HEK293 (cell line): ENCODE measurements around the gene KCNMA1.

Source experiments
- CTCF ChIA-PET: fragments of 350-600 bp; formaldehyde crosslinking; extraction: SDS; loops from one replicate; lab custom pipeline; 2021; ENCODE audit warnings: antibody characterized with exemption; lab: Yijun Ruan, JAX
- POLR2A ChIA-PET: fragments of 300-600 bp; formaldehyde crosslinking; extraction: SDS; loops from one replicate; lab custom pipeline; 2020; ENCODE audit warnings: antibody characterized with exemption, inconsistent platforms; lab: Yijun Ruan, JAX
- H3K27ac ChIP-seq: fragments of 200-500 bp; sonication (Bioruptor generic); 2 replicates; pipeline ENCODE4 v1.5.1; 2014; ENCODE audit warnings: low read depth, low read length, control low read depth, inconsistent platforms; ENCODE audit errors: extremely low read depth
- H3K36me3 ChIP-seq, 2 experiments: fragments of 200-500 bp in 1 of 2; sonication (Bioruptor generic) in 1 of 2; 1 replicate in 1 of 2; 2 replicates in 1 of 2; pipeline ENCODE4 v1.5.1; 2014 to 2017; ENCODE audit warnings: inconsistent platforms in 2 of 2, low read length in 2 of 2; ENCODE audit not compliant: control insufficient read depth in 2 of 2, insufficient read depth in 1 of 2
- H3K4me1 ChIP-seq: fragments of 200-500 bp; sonication (Bioruptor generic); 2 replicates; pipeline ENCODE4 v1.5.1; 2014; ENCODE audit warnings: mild to moderate bottlenecking, low read length, inconsistent platforms; ENCODE audit not compliant: control insufficient read depth, insufficient read depth
- H3K4me3 ChIP-seq: 2 replicates; pipeline ENCODE4 v1.5.1; 2011; ENCODE audit warnings: low read depth, mild to moderate bottlenecking, control low read depth, low read length, moderate library complexity
- H3K9me3 ChIP-seq: fragments of 200-500 bp; sonication (Bioruptor generic); 2 replicates; pipeline ENCODE4 v1.5.1; 2014; ENCODE audit warnings: low read depth, low read length, inconsistent platforms; ENCODE audit not compliant: control insufficient read depth, insufficient read depth
- KLF10 ChIP-seq: fragments of 450-650 bp; IDR thresholded peaks from 2 replicates; pipeline ENCODE4 v1.5.1; 2018; ENCODE audit warnings: missing biosample characterization, mild to moderate bottlenecking, missing genetic modification characterization
- KLF17 ChIP-seq: fragments of 450-650 bp; formaldehyde crosslinking; IDR thresholded peaks from 2 replicates; pipeline ENCODE4 v1.5.1; 2016; ENCODE audit warnings: missing biosample characterization, missing genetic modification characterization
- PATZ1 ChIP-seq: fragments of 450-650 bp; formaldehyde crosslinking; IDR thresholded peaks from 2 replicates; pipeline ENCODE4 v1.5.1; 2016; ENCODE audit warnings: missing biosample characterization, missing genetic modification characterization
- SCRT2 ChIP-seq: fragments of 450-650 bp; formaldehyde crosslinking; IDR thresholded peaks from 2 replicates; pipeline ENCODE4 v1.5.1; 2016; ENCODE audit warnings: missing biosample characterization, missing genetic modification characterization
- SP7 ChIP-seq: fragments of 450-650 bp; formaldehyde crosslinking; IDR thresholded peaks from 2 replicates; pipeline ENCODE4 v1.5.1; 2016; ENCODE audit warnings: missing biosample characterization, missing genetic modification characterization
- WT1 ChIP-seq: fragments of 450-650 bp; formaldehyde crosslinking; IDR thresholded peaks from 2 replicates; pipeline ENCODE4 v1.5.1; 2016; ENCODE audit warnings: missing biosample characterization, missing genetic modification characterization
- ZBTB1 ChIP-seq: fragments of 450-650 bp; formaldehyde crosslinking; IDR thresholded peaks from 2 replicates; pipeline ENCODE4 v1.5.1; 2016; ENCODE audit warnings: missing biosample characterization, missing genetic modification characterization
- ZBTB8A ChIP-seq: fragments of 450-650 bp; formaldehyde crosslinking; IDR thresholded peaks from 2 replicates; pipeline ENCODE4 v1.5.1; 2016; ENCODE audit warnings: missing biosample characterization, missing genetic modification characterization
- ZNF302 ChIP-seq: fragments of 450-650 bp; formaldehyde crosslinking; IDR thresholded peaks from 2 replicates; pipeline ENCODE4 v1.5.1; 2016; ENCODE audit warnings: missing biosample characterization, missing genetic modification characterization, low read depth
- ZNF324 ChIP-seq: fragments of 450-650 bp; formaldehyde crosslinking; IDR thresholded peaks from 2 replicates; pipeline ENCODE4 v1.5.1; 2016; ENCODE audit warnings: missing biosample characterization, missing genetic modification characterization
- ZNF350 ChIP-seq: fragments of 450-650 bp; formaldehyde crosslinking; IDR thresholded peaks from 2 replicates; pipeline ENCODE4 v1.5.0; 2017; ENCODE audit warnings: missing biosample characterization, mild to moderate bottlenecking, missing genetic modification characterization
- ZNF354C ChIP-seq: fragments of 450-650 bp; formaldehyde crosslinking; IDR thresholded peaks from 2 replicates; pipeline ENCODE4 v1.5.1; 2016; ENCODE audit warnings: missing biosample characterization, missing genetic modification characterization, low read depth, borderline replicate concordance
- ZNF473 ChIP-seq: fragments of 450-650 bp; formaldehyde crosslinking; IDR thresholded peaks from 2 replicates; pipeline ENCODE4 v1.5.1; 2017; ENCODE audit warnings: missing biosample characterization, missing genetic modification characterization
- ZNF530 ChIP-seq: fragments of 450-650 bp; formaldehyde crosslinking; IDR thresholded peaks from 2 replicates; pipeline ENCODE4 v1.5.1; 2016; ENCODE audit warnings: low read depth, missing biosample characterization, missing genetic modification characterization
- ZNF558 ChIP-seq: fragments of 450-650 bp; formaldehyde crosslinking; IDR thresholded peaks from 2 replicates; pipeline ENCODE4 v1.5.1; 2016; ENCODE audit warnings: missing biosample characterization, missing genetic modification characterization
- ZNF664 ChIP-seq: fragments of 450-650 bp; formaldehyde crosslinking; IDR thresholded peaks from 2 replicates; pipeline ENCODE4 v1.5.1; 2016; ENCODE audit warnings: missing biosample characterization, missing genetic modification characterization

KCNMA1 gene

GRCh38 chr10:77037735-77038403 is 599.7 kb downstream of the KCNMA1 start:
- H3K4me1 ChIP-seq = no peaks in the 10 kb centered on the region
- ChIA-PET CTCF (interaction anchor here (0.6 to 2.2 kb wide), 10 partner anchors 8 to 800 kb away, joined by 3 to 10 read pairs (median 3); no protein-coding TSS in a partner anchor), POLR2A (no interaction called here)
- TF ChIP-seq WT1 (tag by site-specific recombination) = no peak
- no peak for TF ChIP-seq ZBTB8A (tag by site-specific recombination)
- TF ChIP-seq ZNF558 (tag by site-specific recombination) = no peak
- TF ChIP-seq ZNF324 (tag by site-specific recombination) = no peak
- TF ChIP-seq ZNF530 = no peak
- TF ChIP-seq KLF10 (tag by site-specific recombination) = no peak
- no peak for TF ChIP-seq ZNF350 (tag by site-specific recombination)
- no peak overlapping the region for H3K4me3 ChIP-seq
- H3K36me3 ChIP-seq = no peaks in the 10 kb centered on the region
- no peak overlapping the region for H3K27ac ChIP-seq
- no peaks in the 10 kb centered on the region for H3K9me3 ChIP-seq

GRCh38 chr10:77036993-77037734 is 600.4 kb downstream of the KCNMA1 start:
- ChIA-PET CTCF (interaction anchor here (0.6 to 2.2 kb wide), 10 partner anchors 8 to 802 kb away, joined by 3 to 10 read pairs (median 3); no protein-coding TSS in a partner anchor), POLR2A (no interaction called here)
- Histone ChIP-seq H3K9me3 (no peaks in the 10 kb centered on the region), H3K4me3 (no peak overlapping the region), H3K36me3 (no peaks in the 10 kb centered on the region), H3K27ac (no peak overlapping the region), H3K4me1 (no peaks in the 10 kb centered on the region)
- TF ChIP-seq ZNF354C = no peak
- TF ChIP-seq KLF17 (tag by site-specific recombination) = no peak
- TF ChIP-seq ZNF664 (tag by site-specific recombination) = peak; percentile 37; the same call in 1 of the 2 replicates
- no peak for TF ChIP-seq ZBTB1 (tag by site-specific recombination)
- TF ChIP-seq SCRT2 (tag by site-specific recombination) = peak; percentile 65

GRCh38 chr10:77036276-77036675 is 601.3 kb downstream of the KCNMA1 start:
- H3K4me1 ChIP-seq = no peaks in the 10 kb centered on the region
- H3K4me3 ChIP-seq = no peak overlapping the region
- TF ChIP-seq SP7 (tag by site-specific recombination) = no peak
- TF ChIP-seq ZNF302 (tag by site-specific recombination) = no peak
- TF ChIP-seq ZNF473 (tag by site-specific recombination) = no peak
- no peak for TF ChIP-seq PATZ1
- TF ChIP-seq, all 188 proteins: peak for 0
- ChIA-PET CTCF (interaction anchor here (0.6 to 2.2 kb wide), 9 partner anchors 7 to 801 kb away, joined by 3 to 6 read pairs (median 3); no protein-coding TSS in a partner anchor), POLR2A (no interaction called here)
- Histone ChIP-seq H3K9me3 (no peaks in the 10 kb centered on the region), H3K36me3 (no peaks in the 10 kb centered on the region), H3K27ac (no peak overlapping the region)
